ENCODE measurements around the gene PAPPA.

GRCh38 chr9:116372081-116372673 lies 218.6 kb downstream of the PAPPA start:
- TF ChIP-seq CTCF (IDR thresholded peaks at IDR 0.05), result no peak
- TF ChIP-seq EP300 (IDR thresholded peaks at IDR 0.05), result no peak
- no peak for TF ChIP-seq POLR2A (IDR thresholded peaks at IDR 0.05)
